MM.1S (cell line): ENCODE measurements around the gene SMU1.

Experiments
- DNase-seq: peaks from one replicate; pipeline ENCODE4 v3.0.0-alpha.2; 2015
- H2AFZ ChIP-seq: fragments of 300-600 bp; sonication (generic); 2 replicates; pipeline ENCODE4 v1.6.0; 2016; ENCODE audit warnings: antibody characterized with exemption, low read length
- H3F3A ChIP-seq: fragments of 300-600 bp; sonication (generic); 2 replicates; pipeline ENCODE4 v1.6.1; 2016; ENCODE audit warnings: mild to moderate bottlenecking, antibody characterized with exemption, low read length, moderate library complexity, mixed read lengths; ENCODE audit not compliant: insufficient read depth
- H3K27ac ChIP-seq: fragments of 300-600 bp; sonication (generic); 2 replicates; pipeline ENCODE4 v1.5.1; 2016; ENCODE audit warnings: mild to moderate bottlenecking, low read length
- H3K27me3 ChIP-seq: fragments of 300-600 bp; sonication (generic); replicated peaks from 2 replicates; pipeline ENCODE4 v1.6.0; 2016; ENCODE audit warnings: low read length; ENCODE audit not compliant: insufficient read depth
- H3K36me3 ChIP-seq: fragments of 300-600 bp; sonication (generic); replicated peaks from 2 replicates; pipeline ENCODE4 v1.6.1; 2016; ENCODE audit warnings: mild to moderate bottlenecking, low read length, mixed read lengths; ENCODE audit not compliant: insufficient read depth
- H3K4me1 ChIP-seq: fragments of 300-600 bp; sonication (generic); 2 replicates; pipeline ENCODE4 v1.6.1; 2016; ENCODE audit warnings: low read length, mixed read lengths
- H3K4me2 ChIP-seq: fragments of 300-600 bp; sonication (generic); 2 replicates; pipeline ENCODE4 v1.6.0; 2016; ENCODE audit warnings: low read depth, low read length
- H3K4me3 ChIP-seq: fragments of 300-600 bp; sonication (generic); 2 replicates; pipeline ENCODE4 v1.5.1; 2016; ENCODE audit warnings: low read length, mixed read lengths
- H3K79me2 ChIP-seq: fragments of 300-600 bp; sonication (generic); 2 replicates; pipeline ENCODE4 v1.6.1; 2016; ENCODE audit warnings: mixed run types, low read length, mixed read lengths
- H3K9ac ChIP-seq: fragments of 300-600 bp; sonication (generic); 2 replicates; pipeline ENCODE4 v1.6.1; 2016; ENCODE audit warnings: low read length, mixed read lengths
- H3K9me2 ChIP-seq: fragments of 300-600 bp; sonication (generic); replicated peaks from 2 replicates; pipeline ENCODE4 v1.6.1; 2016; ENCODE audit warnings: mild to moderate bottlenecking, low read length, mixed read lengths; ENCODE audit not compliant: insufficient read depth
- H3K9me3 ChIP-seq: fragments of 300-600 bp; sonication (generic); replicated peaks from 2 replicates; pipeline ENCODE4 v1.6.1; 2016; ENCODE audit warnings: mild to moderate bottlenecking, low read length, mixed read lengths; ENCODE audit not compliant: insufficient read depth
- H4K20me1 ChIP-seq: fragments of 300-600 bp; sonication (generic); 2 replicates; pipeline ENCODE4 v1.6.1; 2016; ENCODE audit warnings: mild to moderate bottlenecking, low read length, moderate library complexity, mixed read lengths; ENCODE audit not compliant: insufficient read depth
- CTCF ChIP-seq: fragments of 300-600 bp; sonication (generic); IDR thresholded peaks from 2 replicates; pipeline ENCODE4 v1.5.1; 2016; ENCODE audit warnings: antibody characterized with exemption, low read length, mixed read lengths
- EZH2 ChIP-seq: fragments of 300-600 bp; sonication (generic); optimal IDR thresholded peaks from 2 replicates; pipeline ENCODE3; 2017; ENCODE audit warnings: low read depth, mild to moderate bottlenecking, antibody characterized with exemption, low read length, mixed read lengths
- EZH2phosphoT487 ChIP-seq: fragments of 300-600 bp; sonication (generic); IDR thresholded peaks from 2 replicates; pipeline ENCODE4 v1.6.1; 2018; ENCODE audit warnings: antibody characterized with exemption, low read length

The SMU1 gene

GRCh38 chr9:33117796-33118195 is 41.3 kb upstream of the SMU1 start:
- Histone ChIP-seq H3K27ac (peak overlapping the region; percentile 6; the same call in 1 of the 2 replicates), H4K20me1 (no peaks in the 10 kb centered on the region), H3K79me2 (0 out of 2 replicates have a peak, but pooled peaks cover 3% of the 10 kb centered on the region), H3K4me1 (peaks cover 19% of the 10 kb centered on the region), H3K27me3 (no peaks in the 10 kb centered on the region), H2AFZ (no peak overlapping the region), H3K36me3 (no peaks in the 10 kb centered on the region), H3K9me2 (no peaks in the 10 kb centered on the region), H3K9ac (no peak overlapping the region), H3K4me3 (no peak overlapping the region), H3F3A (0 out of 2 replicates have a peak, but pooled peaks cover 8% of the 10 kb centered on the region), H3K9me3 (no peaks in the 10 kb centered on the region), H3K4me2 (no peak overlapping the region)
- no peak for DNase-seq
- TF ChIP-seq EZH2 (no peak), EZH2phosphoT487 (no peak), CTCF (no peak)

- H3F3A ChIP-seq = 0 out of 2 replicates have a peak, but pooled peaks cover 8% of the 10 kb centered on the region
- no peaks in the 10 kb centered on the region for H3K36me3 ChIP-seq
- 0 out of 2 replicates have a peak, but pooled peaks cover 3% of the 10 kb centered on the region for H3K79me2 ChIP-seq
- H3K27me3 ChIP-seq = no peaks in the 10 kb centered on the region
- H3K27ac ChIP-seq = peak overlapping the region; percentile 21; the same call in 1 of the 2 replicates
- no peak overlapping the region for H3K4me3 ChIP-seq
- no peak for DNase-seq
- H3K9me2 ChIP-seq = no peaks in the 10 kb centered on the region
- no peak overlapping the region for H3K4me2 ChIP-seq
- H3K4me1 ChIP-seq = peaks cover 19% of the 10 kb centered on the region
- H2AFZ ChIP-seq = no peak overlapping the region
- no peak overlapping the region for H3K9ac ChIP-seq
- no peaks in the 10 kb centered on the region for H3K9me3 ChIP-seq
- TF ChIP-seq EZH2 (no peak), EZH2phosphoT487 (no peak), CTCF (no peak)
- H4K20me1 ChIP-seq = no peaks in the 10 kb centered on the region
Observed at GRCh38 chr9:33117306-33117705, 40.8 kb upstream of the SMU1 start.

GRCh38 chr9:33116860-33117259 is 40.4 kb upstream of the SMU1 start:
- DNase-seq = no peak
- no peaks in the 10 kb centered on the region for H4K20me1 ChIP-seq
- peaks cover 19% of the 10 kb centered on the region for H3K4me1 ChIP-seq
- no peak overlapping the region for H3K9ac ChIP-seq
- H3K4me2 ChIP-seq = no peak overlapping the region
- no peak overlapping the region for H2AFZ ChIP-seq
- H3K36me3 ChIP-seq = no peaks in the 10 kb centered on the region
- 0 out of 2 replicates have a peak, but pooled peaks cover 3% of the 10 kb centered on the region for H3K79me2 ChIP-seq
- H3K9me2 ChIP-seq = no peaks in the 10 kb centered on the region
- no peak overlapping the region for H3K4me3 ChIP-seq
- TF ChIP-seq EZH2phosphoT487 (no peak), CTCF (no peak), EZH2 (no peak)
- H3K9me3 ChIP-seq = no peaks in the 10 kb centered on the region
- 0 out of 2 replicates have a peak, but pooled peaks cover 8% of the 10 kb centered on the region for H3F3A ChIP-seq
- no peaks in the 10 kb centered on the region for H3K27me3 ChIP-seq
- H3K27ac ChIP-seq = peak overlapping the region; percentile 21; the same call in 1 of the 2 replicates
